ENCODE data around the gene CAB39. TPM values are rescaled to one million over a fixed set of nuclear protein-coding genes. Genes with fewer than 3 reads are reported as not detected.

CAB39 gene
- 42.9 and 55.0 TPM in 2 replicates for total RNA-seq

GRCh38 chr2:230712443-230713330 is at the start of gene CAB39:
CAB39 (plus strand) TSS chr2:230712842; CDS start chr2:230760002, 47,160 bp downstream.

GRCh38 chr2:230864605-230865306 is 152.1 kb downstream of the CAB39 start, which contains the start of gene ITM2C:
ITM2C (plus strand) TSS chr2:230864942; CDS start chr2:230865026, 84 bp downstream.

Small RNA genes within 50 kb of the gene (small RNA-seq; reads per million reads assigned to genes)
- gene BANF1P3 = not detected
- not detected for gene RNU6-268P

Other genes starting within 250 kb of the CAB39 start
- 60.8 and 104 TPM in 2 replicates for gene ITM2C, start 152.1 kb downstream of the CAB39 start, total RNA-seq
- gene GPR55, start 212.4 kb downstream of the CAB39 start, total RNA-seq = not detected in 2 replicates